GM21576 (cell line): Measurements from ENCODE around the gene SLC29A1.

Source experiments
- ATAC-seq: cut with Tn5 transposase; IDR thresholded peaks from one replicate; pipeline ENCODE4 v1.9.1; 2021; ENCODE audit warnings: mild to moderate bottlenecking, moderate library complexity; ENCODE audit not compliant: unreplicated experiment

SLC29A1 gene

GRCh38 chr6:44277763-44278162 is 54.4 kb downstream of the SLC29A1 start:
- ATAC-seq = no peak

GRCh38 chr6:44278315-44278714 is 54.9 kb downstream of the SLC29A1 start:
- ATAC-seq = no peak

- ATAC-seq = no peak
Measured at GRCh38 chr6:44278774-44279697, 55.6 kb downstream of the SLC29A1 start.
